ENCODE results near the gene SMARCC1.

DNA sequence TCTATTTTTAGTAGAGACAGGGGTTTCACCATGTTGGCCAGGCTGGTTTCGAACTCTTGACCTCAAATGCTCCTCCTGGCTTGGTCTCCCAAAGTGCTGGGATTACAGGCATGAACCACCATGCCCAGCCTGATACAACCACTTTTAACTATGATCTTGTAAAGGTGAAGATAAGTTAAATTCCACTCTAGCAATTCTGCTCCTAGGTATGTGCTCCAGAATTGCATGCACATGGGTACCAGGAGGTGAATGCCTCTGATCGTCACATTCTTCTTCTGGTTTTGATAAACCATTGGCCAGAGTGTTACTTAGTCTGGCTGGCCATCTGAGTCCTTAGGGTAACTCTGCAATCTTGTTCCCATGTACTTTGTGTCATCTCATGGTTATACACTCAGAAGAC is 225.3 kb downstream of the SMARCC1 start:
- TF ChIP-seq, protein P1, sequence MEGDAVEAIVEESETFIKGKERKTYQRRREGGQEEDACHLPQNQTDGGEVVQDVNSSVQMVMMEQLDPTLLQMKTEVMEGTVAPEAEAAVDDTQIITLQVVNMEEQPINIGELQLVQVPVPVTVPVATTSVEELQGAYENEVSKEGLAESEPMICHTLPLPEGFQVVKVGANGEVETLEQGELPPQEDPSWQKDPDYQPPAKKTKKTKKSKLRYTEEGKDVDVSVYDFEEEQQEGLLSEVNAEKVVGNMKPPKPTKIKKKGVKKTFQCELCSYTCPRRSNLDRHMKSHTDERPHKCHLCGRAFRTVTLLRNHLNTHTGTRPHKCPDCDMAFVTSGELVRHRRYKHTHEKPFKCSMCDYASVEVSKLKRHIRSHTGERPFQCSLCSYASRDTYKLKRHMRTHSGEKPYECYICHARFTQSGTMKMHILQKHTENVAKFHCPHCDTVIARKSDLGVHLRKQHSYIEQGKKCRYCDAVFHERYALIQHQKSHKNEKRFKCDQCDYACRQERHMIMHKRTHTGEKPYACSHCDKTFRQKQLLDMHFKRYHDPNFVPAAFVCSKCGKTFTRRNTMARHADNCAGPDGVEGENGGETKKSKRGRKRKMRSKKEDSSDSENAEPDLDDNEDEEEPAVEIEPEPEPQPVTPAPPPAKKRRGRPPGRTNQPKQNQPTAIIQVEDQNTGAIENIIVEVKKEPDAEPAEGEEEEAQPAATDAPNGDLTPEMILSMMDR (IDR thresholded peaks at IDR 0.05) = no peak
- no peak for TF ChIP-seq POLR2A (IDR thresholded peaks at IDR 0.05)

Data from testis (tissue), 2 donors.